HT1080 (cell line): ENCODE results near the gene SPINK1. TPM values are rescaled to one million over a fixed set of nuclear protein-coding genes. Genes with fewer than 3 reads are reported as not detected.
"Not testable (repeated sequence)": the region's sequence is repeated elsewhere in the genome, so short reads cannot be mapped to it uniquely, and the experiment has no call there.

Experiments
- DNase-seq: peaks from one replicate; pipeline ENCODE4 v3.0.0-alpha.2; 2015; ENCODE audit warnings: low read depth
- polyA plus RNA-seq, 2 experiments: library from polyadenylated mRNA; depleted of rRNA; stranded (reverse); fragments of >200 nt; gene quantifications; 2 replicates each; pipeline ENCODE4 v1.2.3, GENCODE V29; 2015
- total RNA-seq: library from RNA; depleted of rRNA; stranded (reverse); fragments of >200 nt; shearing (Covaris generic); gene quantifications from 2 replicates; pipeline ENCODE4 v1.2.3, GENCODE V29; 2014; rRNA removed

Gene SPINK1
- not detected in 2 replicates for total RNA-seq
- polyA plus RNA-seq (2015; cell fraction: cytosol; rRNA removed) = 0.56 TPM in 1 of 2 replicates, not detected in the other
- not detected in 2 replicates for polyA plus RNA-seq (2015; cell fraction: nucleus; rRNA removed)

GRCh38 chr5:147831465-147831864 lies at the start of gene SPINK1:
SPINK1 (minus strand) TSS chr5:147831671; CDS start chr5:147831577, 94 bp downstream.
- DNase-seq = no peak

GRCh38 chr5:147880487-147880886 lies 49.0 kb upstream of the SPINK1 start:
- no peak for DNase-seq

- no peak for DNase-seq
Measured at GRCh38 chr5:147879784-147880183, 48.3 kb upstream of the SPINK1 start.

GRCh38 chr5:147878066-147878759 lies 46.7 kb upstream of the SPINK1 start, which contains the start of gene SCGB3A2:
SCGB3A2 (plus strand) TSS chr5:147878711; CDS start chr5:147878804, 93 bp downstream.
- DNase-seq = no peak

GRCh38 chr5:147876626-147877025 lies 45.2 kb upstream of the SPINK1 start:
- DNase-seq = no peak

GRCh38 chr5:147876141-147876540 lies 44.7 kb upstream of the SPINK1 start:
- no peak for DNase-seq

- no peak for DNase-seq
Measured at GRCh38 chr5:147874910-147875367, 43.5 kb upstream of the SPINK1 start.

GRCh38 chr5:147874118-147874875 lies 42.8 kb upstream of the SPINK1 start:
- peak; percentile 27 for DNase-seq

- not testable (repeated sequence) for DNase-seq
Measured at GRCh38 chr5:147872744-147873435, 41.4 kb upstream of the SPINK1 start.

- not testable (repeated sequence) for DNase-seq
Measured at GRCh38 chr5:147871980-147872549, 40.6 kb upstream of the SPINK1 start.

GRCh38 chr5:147869892-147870291 lies 38.4 kb upstream of the SPINK1 start:
- DNase-seq = not testable (repeated sequence)

- no peak for DNase-seq
Measured at GRCh38 chr5:147869112-147869511, 37.6 kb upstream of the SPINK1 start.

GRCh38 chr5:147863454-147864158 lies 32.1 kb upstream of the SPINK1 start:
- no peak for DNase-seq

- DNase-seq = no peak
Measured at GRCh38 chr5:147860641-147861025, 29.2 kb upstream of the SPINK1 start.

- no peak for DNase-seq
Measured at GRCh38 chr5:147859962-147860640, 28.6 kb upstream of the SPINK1 start.

- DNase-seq = no peak
Measured at GRCh38 chr5:147858565-147858964, 27.1 kb upstream of the SPINK1 start.

- DNase-seq = peak; percentile 57
Measured at GRCh38 chr5:147857302-147858129, 26.0 kb upstream of the SPINK1 start.

GRCh38 chr5:147856801-147857200 lies 25.3 kb upstream of the SPINK1 start:
- no peak for DNase-seq

GRCh38 chr5:147855774-147856069 lies 24.3 kb upstream of the SPINK1 start:
- DNase-seq = no peak
